NT2/D1 (cell line): ENCODE measurements around the gene MYO3B.

Source experiments
- SUZ12 ChIP-seq: IDR thresholded peaks from 2 replicates; pipeline ENCODE4 v1.6.1; 2011; ENCODE audit not compliant: insufficient read length, insufficient read depth; ENCODE audit errors: extremely low read depth
- YY1 ChIP-seq: IDR thresholded peaks from 2 replicates; pipeline ENCODE4 v1.6.1; 2011; ENCODE audit not compliant: insufficient read length, insufficient read depth
- ZNF274 ChIP-seq: IDR thresholded peaks from 2 replicates; pipeline ENCODE4 v1.6.1; 2011; ENCODE audit warnings: mild to moderate bottlenecking, low read depth, low read length

DNA sequence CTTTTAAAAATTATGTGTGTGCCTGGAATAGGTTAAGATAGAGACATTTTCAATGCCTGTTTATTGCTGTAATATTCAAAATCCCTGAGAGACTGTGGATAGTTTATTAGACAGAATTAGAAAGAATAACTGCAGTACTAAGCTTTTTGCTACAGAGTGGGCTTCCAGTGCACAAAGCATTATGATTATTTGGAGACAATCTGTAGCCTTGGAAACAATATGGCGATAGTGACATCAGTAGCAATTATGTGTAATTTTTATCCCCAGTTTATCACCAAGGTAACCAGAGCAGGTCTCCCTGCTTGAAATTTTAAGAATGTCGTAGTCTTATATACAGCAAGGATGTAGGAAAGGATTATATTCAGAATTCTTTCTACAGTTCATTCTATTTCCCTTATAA, 100.0 kb downstream of the MYO3B start:
- TF ChIP-seq SUZ12 (no peak), YY1 (no peak), ZNF274 (no peak)
